ENCODE results near the gene RPLP2. TPM values are rescaled to one million over a fixed set of nuclear protein-coding genes. Genes with fewer than 3 reads are reported as not detected.
A peak's percentile ranks its signal among the peaks of the same experiment; 100 is the strongest.

The RPLP2 gene
- total and polyA plus RNA-seq, 7 experiments from 2014 or later, result 2,266 to 5,944 (median 4,844) TPM

DNA sequence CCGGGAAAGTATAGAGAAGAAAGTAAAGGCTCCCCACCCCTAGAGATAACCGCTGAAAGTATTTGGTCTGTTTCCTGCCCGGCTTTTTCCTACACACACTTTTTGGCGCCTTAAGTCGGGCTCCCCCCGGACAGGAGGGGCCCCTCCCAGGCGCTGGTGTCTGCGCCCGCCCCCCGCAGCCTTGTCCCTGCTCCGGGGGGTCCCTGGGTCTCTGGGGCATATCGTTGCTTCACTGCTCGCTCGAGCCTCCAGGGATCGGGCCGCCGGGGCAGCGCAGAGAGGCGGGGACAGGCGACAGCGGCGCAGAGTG lies 17.0 kb downstream of the RPLP2 start:
- H3K27ac ChIP-seq (ENCODE audit: low read depth, low read length), result no peak overlapping the region
- ATAC-seq, result peak; percentile 10
- ChIA-PET POLR2A (interaction anchor here (6.7 to 7.8 kb wide), 2 partner anchors 8 to 16 kb away, joined by 32 to 79 read pairs; partner anchors contain the start of genes PNPLA2, POLR2L and TSPAN4), CTCF (no interaction called here)
- peaks cover 0 to 9% (median 3%) of the 10 kb centered on the region in 5 donors for H3K36me3 Mint-ChIP-seq
- peak overlapping the region in 2 of 9 donors; percentile 21 to 52 for H3K27ac Mint-ChIP-seq
- H3K4me1 Mint-ChIP-seq, result peaks cover 0 to 35% (median 30%) of the 10 kb centered on the region in 7 donors
- intact Hi-C loops (cut with micrococcal nuclease), result loop anchor here in 1 of 2 donors (2.0 kb wide), 1 partner anchor 16 kb away; the partner anchor contains the start of genes POLR2L and TSPAN4
- H3K27me3 Mint-ChIP-seq, result peaks cover 14 to 41% (median 19%) of the 10 kb centered on the region in 5 donors
- peak overlapping the region; percentile 64 to 77 (median 70) for H3K4me3 Mint-ChIP-seq
- H3K27me3 ChIP-seq (ENCODE audit: control insufficient read depth in 2 of 2, insufficient read depth in 2 of 2, low read length in 2 of 2), result peaks cover 0 to 11% of the 10 kb centered on the region in 2 donors
- peaks cover 13 to 41% of the 10 kb centered on the region in 2 donors for H3K4me1 ChIP-seq (ENCODE audit: control insufficient read depth in 2 of 2, insufficient read depth in 2 of 2, low read length in 2 of 2)
- H3K9me3 Mint-ChIP-seq, result peaks cover 0 to 3% (median 0%) of the 10 kb centered on the region in 11 donors
- DNase-seq, result no peak
- H3K9me3 ChIP-seq (ENCODE audit: control insufficient read depth in 2 of 3, low read length in 3 of 3), result no peaks in the 10 kb centered on the region
- peak overlapping the region; percentile 37 for H3K4me3 ChIP-seq (ENCODE audit: low read length)
- peaks cover 0 to 34% (median 0%) of the 10 kb centered on the region in 3 experiments for H3K36me3 ChIP-seq (ENCODE audit: control insufficient read depth in 2 of 3, insufficient read depth in 3 of 3, low read length in 3 of 3)

DNA sequence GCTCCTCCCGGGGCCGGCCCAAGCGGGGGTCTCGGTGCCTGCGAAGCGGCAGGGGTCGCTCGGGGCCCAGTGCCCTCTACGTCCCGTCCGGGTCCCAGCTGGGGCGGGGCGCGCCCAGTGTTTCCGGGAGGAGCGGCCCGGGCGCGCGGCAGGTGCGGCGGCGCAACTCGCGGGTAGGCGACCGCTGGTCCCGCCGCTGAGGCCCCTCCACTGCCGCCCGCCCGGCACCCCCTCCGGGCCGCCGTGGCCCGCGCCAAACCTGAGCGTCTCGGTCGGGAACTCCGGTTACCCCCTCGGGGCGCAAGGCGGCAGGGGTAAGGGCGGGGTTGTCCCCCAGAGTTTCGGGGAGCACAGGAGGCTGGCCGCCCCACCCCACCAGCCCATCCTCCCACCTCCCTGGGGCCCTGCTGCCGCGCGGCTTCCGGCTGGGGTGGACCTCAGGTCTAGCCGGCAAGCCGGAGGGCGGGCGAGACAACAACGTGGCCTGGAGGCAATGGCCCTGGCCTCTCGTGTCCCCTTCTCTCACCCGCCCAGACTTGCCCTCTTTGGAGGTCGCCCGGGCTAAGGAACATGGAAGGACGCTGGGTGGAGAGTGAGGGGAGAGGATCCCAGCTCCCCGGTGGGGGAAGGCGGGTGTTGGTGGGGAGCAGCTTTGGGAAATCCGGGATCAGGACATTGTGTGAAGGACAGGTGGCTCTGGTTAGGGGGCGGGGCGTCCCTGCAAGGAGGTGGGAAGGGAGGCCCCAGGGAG lies 17.6 kb downstream of the RPLP2 start:
- H3K36me3 Mint-ChIP-seq, result peaks cover 0 to 9% (median 3%) of the 10 kb centered on the region in 5 donors
- Histone ChIP-seq H3K36me3 (ENCODE audit: control insufficient read depth in 2 of 3, insufficient read depth in 3 of 3, low read length in 3 of 3) (peaks cover 0 to 29% (median 0%) of the 10 kb centered on the region in 3 experiments), H3K9me3 (ENCODE audit: control insufficient read depth in 2 of 3, low read length in 3 of 3) (no peaks in the 10 kb centered on the region), H3K27me3 (ENCODE audit: control insufficient read depth in 2 of 2, insufficient read depth in 2 of 2, low read length in 2 of 2) (peaks cover 0 to 11% of the 10 kb centered on the region in 2 donors), H3K4me3 (ENCODE audit: low read length) (peak overlapping the region; percentile 37), H3K4me1 (ENCODE audit: control insufficient read depth in 2 of 2, insufficient read depth in 2 of 2, low read length in 2 of 2) (peaks cover 14 to 45% of the 10 kb centered on the region in 2 donors), H3K27ac (ENCODE audit: low read depth, low read length) (no peak overlapping the region)
- CTCF ChIA-PET, result no interaction called here
- H3K4me3 Mint-ChIP-seq, result peak overlapping the region; percentile 4 to 83 (median 72)
- peaks cover 0 to 31% (median 29%) of the 10 kb centered on the region in 7 donors for H3K4me1 Mint-ChIP-seq
- peaks cover 0 to 3% (median 0%) of the 10 kb centered on the region in 11 donors for H3K9me3 Mint-ChIP-seq
- intact Hi-C loops (cut with micrococcal nuclease), result loop anchor here in 1 of 2 donors (2.0 kb wide), 1 partner anchor 15 kb away; the partner anchor contains the start of genes POLR2L and TSPAN4
- no peak overlapping the region for H3K27ac Mint-ChIP-seq
- ATAC-seq (peak; percentile 10), DNase-seq (peak in 1 of 9 donors; percentile 55)
- POLR2A ChIA-PET, result interaction anchor here (0.7 to 7.8 kb wide), 3 partner anchors 9 to 51 kb away, joined by 3 to 79 read pairs (median 32); partner anchors contain the start of genes PNPLA2, POLR2L and TSPAN4
- peaks cover 14 to 44% (median 20%) of the 10 kb centered on the region in 5 donors for H3K27me3 Mint-ChIP-seq

DNA sequence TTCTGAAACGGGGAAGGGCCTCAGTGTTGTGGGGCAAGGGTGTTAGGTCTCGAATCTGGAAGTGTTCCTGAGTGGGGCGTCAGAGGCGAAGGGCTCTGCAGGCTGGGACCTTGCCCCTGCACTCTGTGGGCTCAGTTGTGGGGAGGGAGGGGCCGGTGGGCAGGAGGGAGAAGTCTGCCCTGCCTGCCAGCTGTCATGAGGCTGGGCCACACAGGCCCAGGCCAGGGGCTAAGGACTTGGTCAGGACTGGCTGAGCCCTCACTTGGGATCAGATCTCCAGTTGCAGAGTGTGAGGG lies 18.1 kb downstream of the RPLP2 start, which contains the start of gene CRACR2B:
Gene CRACR2B, plus strand, starts transcription at position 23 of the 296 bp plus-strand sequence. CDS start 689 bp downstream, outside the sequence.
- H3K4me3 Mint-ChIP-seq, result peak within 1 kb of the TSS; percentile 64 to 83 (median 76)
- Histone ChIP-seq H3K27ac (ENCODE audit: low read depth, low read length) (no peak within 1 kb of the TSS), H3K4me1 (ENCODE audit: control insufficient read depth in 2 of 2, insufficient read depth in 2 of 2, low read length in 2 of 2) (peaks cover 16 to 47% of the 10 kb centered on the region in 2 donors), H3K36me3 (ENCODE audit: control insufficient read depth in 2 of 3, insufficient read depth in 3 of 3, low read length in 3 of 3) (peaks cover 0 to 24% (median 0%) of the 10 kb centered on the region in 3 experiments), H3K27me3 (ENCODE audit: control insufficient read depth in 2 of 2, insufficient read depth in 2 of 2, low read length in 2 of 2) (peaks cover 0 to 11% of the 10 kb centered on the region in 2 donors), H3K4me3 (ENCODE audit: low read length) (peak within 1 kb of the TSS; percentile 37), H3K9me3 (ENCODE audit: control insufficient read depth in 2 of 3, low read length in 3 of 3) (no peaks in the 10 kb centered on the region)
- intact Hi-C loops (cut with micrococcal nuclease), result loop anchor here in 1 of 2 donors (2.0 kb wide), 1 partner anchor 15 kb away; the partner anchor contains the start of genes POLR2L and TSPAN4
- peaks cover 0 to 3% (median 0%) of the 10 kb centered on the region in 11 donors for H3K9me3 Mint-ChIP-seq
- H3K36me3 Mint-ChIP-seq, result peaks cover 0 to 9% (median 3%) of the 10 kb centered on the region in 5 donors
- POLR2A ChIA-PET, result interaction anchor here (0.7 to 7.8 kb wide), 4 partner anchors 9 to 51 kb away, joined by 3 to 79 read pairs (median 20); partner anchors contain the start of genes PNPLA2, POLR2L and TSPAN4
- no peak for ATAC-seq
- CTCF ChIA-PET, result no interaction called here
- no peak for DNase-seq
- H3K27me3 Mint-ChIP-seq, result peaks cover 14 to 45% (median 20%) of the 10 kb centered on the region in 5 donors
- H3K4me1 Mint-ChIP-seq, result peaks cover 0 to 29% (median 25%) of the 10 kb centered on the region in 7 donors
- H3K27ac Mint-ChIP-seq, result no peak within 1 kb of the TSS

DNA sequence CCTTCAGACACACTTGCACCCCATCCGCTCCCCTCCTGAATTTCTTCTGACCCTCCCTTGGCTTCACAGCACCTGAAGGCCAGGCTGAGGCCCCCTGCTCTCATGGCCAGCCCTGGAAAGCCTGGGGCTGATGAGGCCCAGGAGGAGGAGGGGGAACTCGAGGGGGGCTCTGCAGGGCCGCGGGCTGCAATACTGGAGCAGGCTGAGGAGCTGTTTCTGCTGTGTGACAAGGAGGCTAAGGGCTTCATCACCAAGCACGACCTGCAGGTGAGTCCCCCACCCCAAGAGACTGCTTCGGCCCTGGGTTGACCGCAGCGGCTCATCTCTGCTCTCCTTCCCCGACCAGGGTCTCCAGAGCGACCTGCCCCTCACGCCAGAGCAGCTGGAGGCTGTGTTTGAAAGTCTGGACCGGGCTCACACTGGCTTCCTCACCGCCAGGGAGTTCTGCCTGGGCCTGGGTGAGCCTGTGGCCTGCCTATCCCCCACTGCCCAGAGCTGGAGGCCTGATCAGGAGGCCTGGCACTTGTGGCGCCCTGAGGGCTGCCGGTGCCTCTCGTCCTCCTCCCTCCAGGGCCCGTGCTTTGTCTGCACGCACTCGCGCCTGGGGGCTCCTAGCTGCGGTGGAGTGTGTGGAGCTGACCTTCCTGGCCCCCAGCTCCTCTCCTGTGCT lies 18.9 kb downstream of the RPLP2 start:
- Histone ChIP-seq H3K27ac (ENCODE audit: low read depth, low read length) (no peak overlapping the region), H3K4me1 (ENCODE audit: control insufficient read depth in 2 of 2, insufficient read depth in 2 of 2, low read length in 2 of 2) (peaks cover 16 to 47% of the 10 kb centered on the region in 2 donors), H3K36me3 (ENCODE audit: control insufficient read depth in 2 of 3, insufficient read depth in 3 of 3, low read length in 3 of 3) (peaks cover 0 to 18% (median 0%) of the 10 kb centered on the region in 3 experiments), H3K9me3 (ENCODE audit: control insufficient read depth in 2 of 3, low read length in 3 of 3) (no peaks in the 10 kb centered on the region), H3K4me3 (ENCODE audit: low read length) (no peak overlapping the region), H3K27me3 (ENCODE audit: control insufficient read depth in 2 of 2, insufficient read depth in 2 of 2, low read length in 2 of 2) (peaks cover 0 to 11% of the 10 kb centered on the region in 2 donors)
- intact Hi-C loops (cut with micrococcal nuclease), result no loop called here
- peak overlapping the region in 9 of 10 donors; percentile 32 to 83 (median 71) for H3K4me3 Mint-ChIP-seq
- no peak for ATAC-seq
- CTCF ChIA-PET, result interaction anchor here (0.9 kb wide), 1 partner anchor 20 kb away, joined by 4 read pairs; no protein-coding TSS in a partner anchor
- DNase-seq, result no peak
- H3K27ac Mint-ChIP-seq, result no peak overlapping the region
- peaks cover 0 to 3% (median 0%) of the 10 kb centered on the region in 11 donors for H3K9me3 Mint-ChIP-seq
- H3K36me3 Mint-ChIP-seq, result peaks cover 0 to 9% (median 3%) of the 10 kb centered on the region in 5 donors
- H3K4me1 Mint-ChIP-seq, result peaks cover 0 to 30% (median 25%) of the 10 kb centered on the region in 7 donors
- H3K27me3 Mint-ChIP-seq, result peaks cover 14 to 46% (median 20%) of the 10 kb centered on the region in 5 donors
- POLR2A ChIA-PET, result interaction anchor here (0.6 to 7.8 kb wide), 5 partner anchors 10 to 48 kb away, joined by 3 to 79 read pairs (median 9); partner anchors contain the start of genes PNPLA2, POLR2L, RPLP2 and TSPAN4

DNA sequence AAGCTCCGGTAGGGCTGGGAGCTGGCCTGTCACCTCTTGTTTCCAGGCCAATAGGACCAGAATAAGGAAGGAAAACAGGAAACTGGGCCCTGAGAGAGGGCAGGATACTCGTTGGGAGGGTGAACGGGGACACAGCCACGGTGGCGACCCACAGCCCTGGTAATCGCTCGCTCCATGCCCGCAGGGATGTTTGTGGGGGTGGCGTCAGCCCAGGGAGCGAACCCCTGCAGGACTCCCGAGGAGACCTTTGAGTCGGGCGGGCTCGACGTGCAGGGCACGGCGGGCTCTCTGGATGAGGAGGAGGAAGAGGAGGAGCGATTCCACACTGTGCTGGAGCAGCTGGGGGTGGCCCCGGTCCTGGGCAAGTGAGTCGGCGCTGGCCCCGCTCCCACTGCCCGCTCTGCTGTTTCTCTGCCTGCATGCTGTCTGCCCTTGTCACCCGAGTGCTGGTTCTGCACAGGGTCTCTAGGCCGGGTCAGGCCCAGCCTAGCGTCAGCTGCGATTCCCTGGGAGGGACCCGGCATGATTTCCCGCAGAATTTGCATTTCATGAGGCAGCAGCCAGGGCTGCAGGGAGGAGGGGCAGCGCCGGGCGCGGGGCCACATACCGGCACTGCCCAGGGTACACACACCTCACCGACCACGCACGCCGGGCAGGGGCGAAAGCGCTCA lies 19.5 kb downstream of the RPLP2 start:
- peaks cover 0 to 3% (median 0%) of the 10 kb centered on the region in 11 donors for H3K9me3 Mint-ChIP-seq
- H3K27ac Mint-ChIP-seq, result no peak overlapping the region
- ChIA-PET POLR2A (interaction anchor here (2.0 to 7.8 kb wide), 4 partner anchors 11 to 20 kb away, joined by 7 to 79 read pairs (median 20); partner anchors contain the start of genes PNPLA2, POLR2L, RPLP2 and TSPAN4), CTCF (interaction anchor here (0.9 to 1.0 kb wide), 2 partner anchors 11 to 19 kb away, joined by 3 to 4 read pairs; partner anchors contain the start of gene PNPLA2)
- Histone ChIP-seq H3K27ac (ENCODE audit: low read depth, low read length) (no peak overlapping the region), H3K36me3 (ENCODE audit: control insufficient read depth in 2 of 3, insufficient read depth in 3 of 3, low read length in 3 of 3) (peaks cover 0 to 11% (median 0%) of the 10 kb centered on the region in 3 experiments), H3K27me3 (ENCODE audit: control insufficient read depth in 2 of 2, insufficient read depth in 2 of 2, low read length in 2 of 2) (peaks cover 0 to 11% of the 10 kb centered on the region in 2 donors), H3K4me1 (ENCODE audit: control insufficient read depth in 2 of 2, insufficient read depth in 2 of 2, low read length in 2 of 2) (peaks cover 16 to 47% of the 10 kb centered on the region in 2 donors), H3K4me3 (ENCODE audit: low read length) (no peak overlapping the region), H3K9me3 (ENCODE audit: control insufficient read depth in 2 of 3, low read length in 3 of 3) (no peaks in the 10 kb centered on the region)
- H3K4me3 Mint-ChIP-seq, result peak overlapping the region in 9 of 10 donors; percentile 48 to 83 (median 60)
- peaks cover 5 to 36% (median 32%) of the 10 kb centered on the region in 7 donors for H3K4me1 Mint-ChIP-seq
- DNase-seq, result no peak
- intact Hi-C loops (cut with micrococcal nuclease), result no loop called here
- H3K36me3 Mint-ChIP-seq, result peaks cover 0 to 9% (median 3%) of the 10 kb centered on the region in 5 donors
- ATAC-seq, result no peak
- peaks cover 14 to 52% (median 24%) of the 10 kb centered on the region in 5 donors for H3K27me3 Mint-ChIP-seq

Data from naive thymus-derived CD4-positive, alpha-beta T cell (primary cell).